ENCODE data around the gene NETO1.

NETO1 gene

GRCh38 chr18:72867746-72868584 is at the start of gene NETO1:
TSS of gene NETO1 (minus strand) at chr18:72867987. CDS start at chr18:72867291, 696 bp downstream.
- in situ Hi-C loops (cut with HindIII; ENCODE audit: low pct_ligation_motif_present, low pct_unique_long_range_greater_than_20kb, low sequenced_read_pairs) = no loop called here
- no peak for DNase-seq

- in situ Hi-C loops (cut with HindIII; ENCODE audit: low pct_ligation_motif_present, low pct_unique_long_range_greater_than_20kb, low sequenced_read_pairs) = no loop called here
Observed at GRCh38 chr18:72910045-72910444, 42.3 kb upstream of the NETO1 start.

GRCh38 chr18:72908181-72908580 is 40.4 kb upstream of the NETO1 start:
- in situ Hi-C loops (cut with HindIII; ENCODE audit: low pct_ligation_motif_present, low pct_unique_long_range_greater_than_20kb, low sequenced_read_pairs) = no loop called here
- no peak for DNase-seq

More at GRCh38 chr18:72910045-72910444, 42.3 kb upstream of the NETO1 start:
- DNase-seq = no peak

GRCh38 chr18:72903033-72903432 is 35.2 kb upstream of the NETO1 start:
- in situ Hi-C loops (cut with HindIII; ENCODE audit: low pct_ligation_motif_present, low pct_unique_long_range_greater_than_20kb, low sequenced_read_pairs) = no loop called here
- DNase-seq = no peak

GRCh38 chr18:72899338-72899737 is 31.6 kb upstream of the NETO1 start:
- in situ Hi-C loops (cut with HindIII; ENCODE audit: low pct_ligation_motif_present, low pct_unique_long_range_greater_than_20kb, low sequenced_read_pairs) = no loop called here
- DNase-seq = no peak

- no peak for DNase-seq
- in situ Hi-C loops (cut with HindIII; ENCODE audit: low pct_ligation_motif_present, low pct_unique_long_range_greater_than_20kb, low sequenced_read_pairs) = no loop called here
Observed at GRCh38 chr18:72898870-72899269, 31.1 kb upstream of the NETO1 start.

- DNase-seq = no peak
- in situ Hi-C loops (cut with HindIII; ENCODE audit: low pct_ligation_motif_present, low pct_unique_long_range_greater_than_20kb, low sequenced_read_pairs) = no loop called here
Observed at GRCh38 chr18:72895548-72895947, 27.8 kb upstream of the NETO1 start.

- DNase-seq = no peak
- in situ Hi-C loops (cut with HindIII; ENCODE audit: low pct_ligation_motif_present, low pct_unique_long_range_greater_than_20kb, low sequenced_read_pairs) = no loop called here
Observed at GRCh38 chr18:72878561-72878960, 10.8 kb upstream of the NETO1 start.

GRCh38 chr18:72878143-72878542 is 10.4 kb upstream of the NETO1 start:
- no peak for DNase-seq
- in situ Hi-C loops (cut with HindIII; ENCODE audit: low pct_ligation_motif_present, low pct_unique_long_range_greater_than_20kb, low sequenced_read_pairs) = no loop called here

GRCh38 chr18:72871091-72871490 is 3.3 kb upstream of the NETO1 start:
- no peak for DNase-seq
- in situ Hi-C loops (cut with HindIII; ENCODE audit: low pct_ligation_motif_present, low pct_unique_long_range_greater_than_20kb, low sequenced_read_pairs) = no loop called here

GRCh38 chr18:72869226-72870185 is 1.7 kb upstream of the NETO1 start:
- DNase-seq = no peak
- in situ Hi-C loops (cut with HindIII; ENCODE audit: low pct_ligation_motif_present, low pct_unique_long_range_greater_than_20kb, low sequenced_read_pairs) = no loop called here

- in situ Hi-C loops (cut with HindIII; ENCODE audit: low pct_ligation_motif_present, low pct_unique_long_range_greater_than_20kb, low sequenced_read_pairs) = no loop called here
- DNase-seq = no peak
Observed at GRCh38 chr18:72868585-72869225, 918 bp upstream of the NETO1 start.

- in situ Hi-C loops (cut with HindIII; ENCODE audit: low pct_ligation_motif_present, low pct_unique_long_range_greater_than_20kb, low sequenced_read_pairs) = no loop called here
- DNase-seq = no peak
Observed at GRCh38 chr18:72866901-72867745, 664 bp downstream of the NETO1 start.

GRCh38 chr18:72866442-72866900 is 1.3 kb downstream of the NETO1 start:
- no peak for DNase-seq
- in situ Hi-C loops (cut with HindIII; ENCODE audit: low pct_ligation_motif_present, low pct_unique_long_range_greater_than_20kb, low sequenced_read_pairs) = no loop called here

- in situ Hi-C loops (cut with HindIII; ENCODE audit: low pct_ligation_motif_present, low pct_unique_long_range_greater_than_20kb, low sequenced_read_pairs) = no loop called here
- no peak for DNase-seq
Observed at GRCh38 chr18:72863754-72864153, 4.0 kb downstream of the NETO1 start.

GRCh38 chr18:72859088-72859487 is 8.7 kb downstream of the NETO1 start:
- in situ Hi-C loops (cut with HindIII; ENCODE audit: low pct_ligation_motif_present, low pct_unique_long_range_greater_than_20kb, low sequenced_read_pairs) = no loop called here
- no peak for DNase-seq

GRCh38 chr18:72849671-72850070 is 18.1 kb downstream of the NETO1 start:
- DNase-seq = no peak
- in situ Hi-C loops (cut with HindIII; ENCODE audit: low pct_ligation_motif_present, low pct_unique_long_range_greater_than_20kb, low sequenced_read_pairs) = no loop called here
